DMS153 treated with DMSO at 0.1 percent for 48 hours (cell line): ENCODE results near the gene NPAS4.
A peak's percentile ranks its signal among the peaks of the same experiment; 100 is the strongest.
"Not testable (repeated sequence)": the region's sequence is repeated elsewhere in the genome, so short reads cannot be mapped to it uniquely, and the experiment has no call there.

Source experiments
- DNase-seq: peaks from one replicate; lab custom pipeline; 2025; ENCODE audit not compliant: unreplicated experiment; lab: John Stamatoyannopoulos, UW

The NPAS4 gene

DNA sequence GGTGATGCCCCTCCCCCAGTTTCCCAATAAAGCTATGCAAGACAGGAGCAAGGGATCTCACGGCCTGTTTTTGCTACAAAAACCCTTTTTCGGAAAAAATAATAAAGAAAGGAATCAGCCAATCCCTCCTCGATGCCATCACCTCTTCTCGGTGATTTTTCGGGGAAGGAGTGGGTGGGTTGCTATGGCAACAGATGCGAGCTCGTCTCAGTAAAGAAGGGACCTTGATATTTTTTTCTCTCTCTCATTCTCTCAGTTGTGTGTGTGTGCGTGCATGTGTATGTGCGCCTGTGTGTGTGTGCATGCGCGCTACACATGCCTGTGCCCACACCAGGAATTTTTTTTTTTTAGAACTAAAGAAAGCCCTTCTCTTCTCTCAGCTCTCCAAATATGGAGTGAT, 3.8 kb upstream of the NPAS4 start:
- no peak for DNase-seq

DNA sequence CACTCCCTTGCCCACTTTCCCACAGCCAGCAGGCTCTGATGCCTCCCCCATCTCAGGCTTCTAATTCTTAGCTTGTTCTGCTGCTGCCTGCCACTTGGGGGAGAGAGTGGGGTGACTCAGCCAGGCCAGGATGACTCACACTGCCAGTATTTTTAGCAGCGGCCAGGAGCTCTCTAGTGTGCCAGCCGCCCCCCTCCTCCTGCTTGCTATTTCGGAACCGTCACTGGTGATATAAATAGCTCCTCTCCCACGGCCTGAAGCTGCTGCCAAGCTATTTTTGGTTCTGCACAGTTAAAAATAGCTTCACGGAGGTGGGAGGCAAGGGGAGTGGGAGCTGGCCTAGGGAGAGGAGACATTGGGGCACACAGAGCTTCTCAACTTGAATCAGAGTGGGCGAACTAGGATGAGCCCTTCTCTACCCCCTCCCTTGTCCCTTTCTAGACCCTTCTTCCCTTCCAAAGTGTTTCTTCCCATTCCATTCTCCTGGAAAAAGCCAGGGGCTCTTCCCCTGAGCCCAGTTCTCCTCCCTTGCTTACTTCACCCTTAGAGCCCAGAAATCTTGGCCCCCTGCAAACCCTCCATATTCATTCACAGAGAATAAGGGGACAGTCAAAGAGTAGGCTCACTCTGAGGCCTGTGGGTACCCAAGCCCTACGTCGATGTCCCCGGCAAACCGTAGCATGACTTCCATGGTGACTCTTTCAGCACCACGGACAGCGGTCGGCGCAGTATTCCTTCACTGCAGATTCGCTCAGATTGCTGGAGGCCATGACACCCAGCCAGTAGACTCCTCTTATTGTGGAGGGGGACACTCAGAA, 2.5 kb upstream of the NPAS4 start:
- peak; percentile 44 for DNase-seq

DNA sequence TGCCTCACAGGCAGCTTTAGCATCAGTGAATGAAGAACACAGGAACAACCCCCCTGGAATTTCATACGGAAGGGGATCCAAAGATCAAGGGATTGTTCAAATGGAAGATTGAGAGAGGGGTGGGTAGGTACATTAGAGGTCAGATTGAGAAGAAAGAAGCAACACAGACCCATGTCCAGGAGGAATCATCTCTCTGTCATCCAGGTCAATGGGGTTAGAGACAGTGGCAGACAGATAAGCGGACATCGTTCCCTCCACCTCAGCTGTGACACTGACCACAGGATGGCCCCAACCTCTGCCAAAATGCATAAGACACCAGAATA, 1.9 kb upstream of the NPAS4 start:
- DNase-seq, result no peak

DNA sequence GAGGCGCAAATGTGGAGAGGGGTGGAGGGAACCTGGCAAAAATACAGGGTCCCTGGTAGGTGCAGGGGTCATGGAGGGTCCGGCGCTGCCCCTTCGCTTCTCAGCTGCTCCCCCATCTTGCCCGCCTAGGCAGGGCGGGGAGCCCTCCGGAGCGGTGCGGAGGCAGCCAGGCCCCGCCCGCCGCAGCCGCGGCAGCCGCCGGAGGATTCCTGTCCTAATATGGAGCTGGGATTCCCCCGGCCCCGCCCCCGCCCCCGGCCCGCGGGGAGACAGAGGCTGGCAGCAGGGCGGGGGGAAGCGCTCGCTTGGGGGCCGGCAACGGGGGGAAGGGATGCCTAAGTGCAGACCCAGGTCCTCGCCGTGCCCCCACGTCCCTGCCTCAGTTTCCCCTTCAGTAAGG, 1.0 kb upstream of the NPAS4 start:
- DNase-seq, result no peak

DNA sequence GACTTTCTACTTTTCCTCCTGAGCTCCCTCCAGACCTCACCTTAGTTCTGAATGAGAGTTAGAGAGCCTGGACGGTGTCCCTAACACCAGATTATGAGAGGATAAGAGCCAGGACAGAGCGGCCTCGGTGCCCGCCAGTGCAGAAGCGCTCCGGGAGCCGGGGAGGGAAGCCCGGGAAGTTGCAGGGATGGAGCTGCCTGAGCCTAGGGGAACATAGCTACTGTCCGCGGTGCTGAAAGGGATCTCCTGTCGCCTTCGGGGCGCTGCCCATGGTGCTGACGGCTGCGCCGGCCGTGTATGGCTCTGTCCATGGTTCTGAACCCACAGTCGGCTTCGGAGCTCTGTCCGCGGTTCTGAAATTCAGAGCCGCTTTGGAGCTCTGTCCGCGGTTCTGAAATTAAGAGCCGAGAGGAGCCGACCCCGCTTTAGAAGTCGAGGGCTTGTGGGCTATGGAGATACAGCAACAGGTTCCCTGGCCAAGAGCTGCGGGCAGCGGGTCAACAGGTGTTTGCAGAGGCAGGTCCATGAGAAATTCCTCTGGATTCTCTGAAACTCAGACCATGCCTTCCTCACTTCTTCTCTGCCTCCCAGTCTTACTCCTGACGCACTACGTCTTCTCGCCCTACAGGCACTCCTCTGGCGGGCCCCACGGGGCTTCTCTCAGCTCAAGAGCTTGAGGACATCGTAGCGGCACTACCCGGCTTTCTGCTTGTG, 814 bp downstream of the NPAS4 start:
- DNase-seq, result no peak

DNA sequence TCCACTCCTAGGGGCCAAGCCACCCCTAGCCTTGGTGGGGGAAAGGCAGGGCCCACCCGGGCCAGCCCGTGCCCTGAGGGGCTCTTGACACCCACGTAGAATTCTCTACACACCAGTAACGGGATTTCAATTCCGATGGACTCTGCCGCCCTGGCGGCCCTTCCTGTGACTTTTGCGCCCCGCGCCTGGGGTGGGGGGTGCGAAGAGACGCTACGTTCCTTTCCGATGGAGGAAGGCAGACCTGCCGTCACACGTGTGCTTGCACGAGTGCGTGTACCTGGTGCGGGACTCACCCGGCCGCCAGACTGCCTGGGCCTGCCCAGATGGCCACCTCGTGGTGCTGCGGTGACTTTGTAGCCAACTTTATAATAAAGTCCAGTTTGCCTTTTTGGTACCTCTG, 5.5 kb downstream of the NPAS4 start:
- DNase-seq, result no peak

DNA sequence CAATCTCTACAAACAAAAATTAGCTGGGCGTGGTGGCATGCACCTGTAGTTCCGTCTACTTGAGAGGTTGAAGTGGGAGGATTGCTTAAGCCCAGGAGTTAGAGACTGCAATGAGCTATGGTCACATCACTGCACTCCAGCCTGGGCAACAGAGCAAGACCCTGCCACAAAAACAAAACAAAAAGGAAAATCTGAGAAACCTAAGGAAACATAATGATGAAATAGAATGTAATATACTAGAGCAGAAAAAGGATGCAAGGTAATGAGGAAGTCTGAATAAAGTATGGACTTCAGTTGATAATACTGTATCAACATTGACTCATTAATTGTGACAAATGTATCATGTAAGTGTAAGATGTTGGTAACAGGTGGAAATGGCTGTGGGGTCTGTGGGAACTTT, 8.1 kb downstream of the NPAS4 start:
- DNase-seq, result no peak

DNA sequence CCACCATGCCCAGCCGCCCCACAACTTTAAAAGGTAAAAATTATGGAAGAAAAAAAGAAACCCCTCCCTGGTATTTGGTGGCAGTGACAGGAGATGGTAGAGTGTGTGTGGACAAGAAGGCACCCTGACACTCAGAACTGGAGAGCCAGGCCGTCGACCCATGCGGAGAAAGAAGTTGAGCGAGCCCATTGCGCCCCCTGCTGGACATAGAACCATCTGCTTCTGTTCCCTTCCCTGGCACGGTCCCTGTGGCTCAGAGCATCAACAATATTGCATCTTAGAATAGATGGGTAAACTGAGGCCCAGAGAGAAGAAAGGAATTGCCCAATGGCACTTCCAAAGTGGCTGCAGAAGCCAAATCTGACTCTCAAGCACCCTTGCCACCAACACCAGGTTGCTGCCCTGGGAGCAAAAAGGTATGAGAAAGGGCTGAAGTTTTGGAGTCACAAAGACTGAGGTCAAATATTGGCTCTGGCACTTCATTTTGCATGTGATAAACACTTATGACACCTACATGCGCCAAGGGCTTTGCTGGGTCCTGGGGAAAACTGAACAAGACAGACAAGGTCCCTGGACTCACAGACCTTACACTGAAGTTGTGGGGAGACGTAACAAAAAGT, 9.3 kb downstream of the NPAS4 start:
- peak; percentile 83 for DNase-seq

DNA sequence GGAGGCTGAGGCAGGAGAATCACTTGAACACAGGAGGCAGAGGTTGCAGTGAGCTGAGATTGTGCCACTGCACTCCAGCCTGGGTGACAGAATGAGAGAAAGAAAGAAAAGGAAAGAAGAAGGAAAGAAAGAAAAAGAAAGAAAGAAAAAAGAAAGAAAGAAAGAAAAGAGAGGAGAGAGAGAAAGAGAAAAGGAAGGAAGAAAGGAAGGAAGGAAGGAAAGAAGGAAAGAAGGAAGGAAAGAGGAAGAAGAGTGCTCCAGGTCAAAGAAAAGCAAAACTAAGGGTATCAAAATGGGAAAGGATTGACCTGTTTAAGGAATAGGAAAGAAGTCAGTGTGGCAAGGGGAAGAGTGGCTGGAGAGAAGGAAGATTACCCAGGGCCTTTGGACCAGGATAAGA, 10.5 kb downstream of the NPAS4 start:
- not testable (repeated sequence) for DNase-seq

DNA sequence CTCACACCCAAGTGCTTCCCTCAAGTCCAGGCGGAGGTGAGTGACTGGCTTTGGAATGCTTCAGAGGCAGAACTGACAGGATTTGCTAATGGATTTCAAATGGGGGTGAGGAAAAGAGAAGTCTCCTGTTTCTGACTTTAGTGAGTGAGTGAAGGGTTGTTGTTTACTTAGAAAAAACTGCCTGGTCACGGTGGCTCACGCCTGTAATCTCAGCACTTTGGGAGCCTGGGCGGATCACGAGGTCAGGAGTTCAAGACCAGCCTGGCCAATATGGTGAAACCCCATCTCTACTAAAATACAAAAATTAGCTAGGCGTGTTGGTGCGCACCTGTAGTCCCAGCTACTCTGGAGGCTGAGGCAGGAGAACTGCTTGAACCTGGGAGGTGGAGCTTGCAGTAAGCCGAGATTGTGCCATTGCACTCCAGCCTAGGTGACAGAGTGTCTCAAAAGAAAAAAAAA, 11.1 kb downstream of the NPAS4 start:
- DNase-seq, result not testable (repeated sequence)

DNA sequence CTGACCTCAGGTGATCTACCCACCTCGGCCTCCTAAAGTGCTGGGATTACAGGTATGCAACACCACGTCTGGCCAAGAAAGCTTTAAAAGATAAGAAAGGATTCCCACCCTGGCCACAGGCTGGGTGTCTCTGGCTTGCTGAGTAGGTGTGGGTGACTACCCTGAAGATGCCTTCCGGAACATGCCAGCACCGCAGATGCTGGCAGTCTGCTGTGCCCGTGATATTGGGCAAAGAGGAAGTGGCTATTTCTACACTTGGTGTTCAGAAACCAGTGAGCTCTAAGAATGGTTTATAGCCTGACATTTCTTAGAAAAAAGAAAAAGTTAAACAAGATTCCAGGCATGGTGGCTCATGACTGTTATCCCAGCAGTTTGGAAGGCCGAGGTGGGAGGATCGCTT, 11.8 kb downstream of the NPAS4 start:
- no peak for DNase-seq

DNA sequence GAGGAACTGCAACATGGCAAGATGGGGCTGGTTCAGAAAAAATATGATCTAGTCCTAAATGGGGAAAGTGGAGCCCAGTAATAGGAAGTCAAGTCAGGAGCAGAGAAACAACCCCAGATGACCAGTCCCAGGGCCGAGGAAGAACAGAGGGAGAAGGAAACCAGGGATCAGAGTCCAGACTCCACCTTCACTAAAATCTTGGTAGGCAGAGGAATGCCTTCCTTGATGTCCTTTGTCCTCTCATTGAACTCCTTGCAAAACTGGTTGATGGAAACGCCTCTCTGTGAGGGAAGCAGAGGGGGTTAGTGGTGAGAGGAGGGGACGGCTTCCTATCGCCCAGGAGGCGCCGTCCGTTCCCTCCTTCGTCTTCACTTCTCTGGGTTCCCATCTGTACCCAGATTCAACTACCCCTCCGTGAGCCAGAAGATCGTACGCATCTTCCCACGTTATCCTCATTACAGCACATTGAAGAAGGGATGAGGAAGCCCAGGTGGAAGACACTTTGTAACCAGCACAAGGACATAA, 17.2 kb downstream of the NPAS4 start:
- DNase-seq, result no peak

DNA sequence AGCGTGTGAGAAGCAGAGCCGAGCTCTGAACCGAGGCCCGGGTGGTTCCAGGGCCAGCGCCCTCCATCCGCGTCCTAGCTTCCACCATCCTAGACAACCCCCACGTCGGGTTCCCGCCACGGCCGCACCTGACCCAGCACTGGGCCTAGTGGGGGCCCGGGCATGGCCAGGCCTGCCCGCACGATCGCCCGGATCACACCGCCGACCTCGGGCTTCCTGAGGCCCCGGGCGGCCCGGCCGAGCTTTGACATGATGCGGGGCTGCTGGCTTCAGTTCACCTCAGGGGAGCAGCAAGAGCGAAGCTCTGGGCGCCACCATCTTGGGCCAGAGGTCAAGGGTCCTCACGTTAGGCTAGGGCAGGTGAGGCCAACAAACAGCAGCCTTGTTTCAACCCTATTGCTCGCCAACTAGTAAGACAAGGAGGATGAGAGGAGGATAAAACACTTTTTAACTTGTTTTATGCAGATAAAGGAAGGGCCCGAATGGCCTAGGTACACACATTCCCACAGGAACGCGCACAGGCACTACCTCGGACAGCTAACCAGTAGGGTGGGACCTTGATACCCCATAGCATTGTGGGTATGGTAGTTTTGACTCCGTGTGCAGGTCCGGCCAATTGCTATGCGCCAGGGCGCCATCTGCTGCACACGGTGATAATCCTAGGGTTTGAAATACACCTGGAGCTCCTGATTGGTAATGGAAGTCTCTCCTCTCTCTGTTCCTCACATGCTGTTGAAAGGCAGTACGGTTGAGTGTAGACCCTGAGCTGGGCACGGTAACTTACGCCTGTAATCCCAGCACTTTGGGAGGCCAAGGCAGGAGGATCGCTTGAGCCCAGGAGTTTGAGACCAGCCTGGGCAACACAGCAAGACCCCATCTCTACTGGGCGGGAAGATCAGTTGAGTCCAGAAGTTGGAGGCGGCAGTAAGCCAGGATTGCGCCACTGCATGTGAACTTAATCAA, 17.9 kb downstream of the NPAS4 start, which contains the start of gene MRPL11:
TSS of gene MRPL11 (minus strand) at position 345 of the 963 bp plus-strand sequence. CDS start at position 251, 94 bp downstream.
- peak; percentile 91 for DNase-seq

DNA sequence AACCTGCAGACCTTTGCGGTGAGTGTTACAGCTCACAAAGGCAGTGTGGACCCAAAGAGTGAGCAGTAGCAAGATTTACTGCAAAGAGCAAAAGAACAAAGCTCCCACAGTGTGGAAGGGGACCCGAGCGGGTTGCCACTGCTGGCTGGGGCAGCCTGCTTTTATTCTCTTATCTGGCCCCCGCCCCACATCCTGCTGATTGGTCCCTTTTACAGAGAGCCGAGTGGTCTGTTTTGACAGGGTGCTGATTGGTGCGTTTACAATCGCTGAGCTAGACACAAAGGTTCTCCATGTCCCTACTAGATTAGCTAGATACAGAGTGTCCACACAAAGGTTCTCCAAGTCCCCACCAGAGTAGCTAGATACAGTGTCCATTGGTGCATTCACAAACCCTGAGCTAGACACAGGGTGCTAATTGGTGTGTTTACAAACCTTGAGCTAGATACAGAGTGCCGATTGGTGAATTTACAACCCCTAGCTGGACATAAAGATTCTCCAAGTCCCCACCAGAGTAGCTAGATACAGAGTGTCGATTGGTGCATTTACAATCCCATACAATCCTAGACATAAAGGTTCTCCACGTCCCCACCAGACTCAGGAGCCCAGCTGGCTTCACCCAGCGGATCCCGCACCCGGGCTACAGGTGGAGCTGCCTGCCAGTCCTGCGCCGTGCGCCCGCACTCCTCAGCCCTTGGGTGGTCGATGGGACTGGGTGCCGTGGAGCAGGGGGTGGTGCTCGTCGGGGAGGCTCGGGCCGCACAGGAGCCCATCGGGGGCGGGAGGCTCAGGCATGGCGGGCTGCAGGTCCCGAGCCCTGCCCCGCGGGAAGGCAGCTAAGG, 19.5 kb downstream of the NPAS4 start:
- DNase-seq, result not testable (repeated sequence)

DNA sequence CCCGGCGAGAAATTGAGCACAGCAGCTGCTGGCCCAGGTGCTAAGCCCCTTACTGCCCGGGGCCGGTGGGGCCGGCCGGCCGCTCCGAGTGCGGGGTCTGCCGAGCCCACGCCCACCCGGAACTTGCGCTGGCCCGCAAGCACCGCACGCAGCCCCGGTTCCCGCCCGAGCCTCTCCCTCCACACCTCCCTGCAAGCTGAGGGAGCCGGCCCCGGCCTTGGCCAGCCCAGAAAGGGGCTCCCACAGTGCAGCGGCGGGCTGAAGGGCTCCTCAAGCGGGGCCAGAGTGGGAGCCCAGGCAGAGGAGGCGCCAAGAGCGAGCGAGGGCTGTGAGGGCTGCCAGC, 20.1 kb downstream of the NPAS4 start:
- not testable (repeated sequence) for DNase-seq

DNA sequence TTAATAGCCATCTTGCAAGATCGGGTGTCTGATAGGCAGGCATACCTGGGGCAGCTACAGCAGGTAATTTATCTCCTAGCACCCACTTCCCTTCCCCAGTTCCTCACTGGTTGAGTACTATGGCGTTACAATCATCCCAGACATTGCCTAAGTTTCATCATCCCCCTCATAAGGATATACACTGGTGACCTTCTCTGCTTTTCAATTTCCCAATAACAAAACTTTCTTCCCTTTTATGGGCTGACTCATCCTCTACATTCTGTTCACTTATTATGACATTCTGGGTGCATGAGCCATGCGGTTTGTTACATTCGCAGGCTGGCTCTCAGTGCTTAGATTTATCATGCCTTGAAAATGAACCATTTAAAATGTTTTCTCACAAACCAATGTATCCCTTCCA, 22.8 kb downstream of the NPAS4 start:
- DNase-seq, result no peak

DNA sequence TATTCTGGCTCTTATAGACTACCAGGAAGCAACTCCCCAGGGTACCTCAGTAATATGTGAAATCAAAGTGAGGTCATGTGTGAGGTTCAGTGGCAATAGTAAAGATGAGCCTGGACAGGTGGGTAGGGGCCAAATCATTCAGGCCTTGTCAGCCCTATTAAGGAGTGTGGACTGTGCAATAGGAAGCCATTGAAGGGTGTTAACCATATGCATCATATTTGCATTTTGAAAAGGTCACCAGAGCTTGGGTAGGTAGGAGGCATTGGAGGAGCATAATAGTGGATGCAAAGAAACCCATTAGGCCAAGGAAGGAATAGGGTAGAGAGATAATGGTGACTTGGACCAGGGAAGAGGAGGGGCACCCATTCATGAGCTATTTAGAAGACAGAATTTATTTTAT, 26.2 kb downstream of the NPAS4 start:
- no peak for DNase-seq

DNA sequence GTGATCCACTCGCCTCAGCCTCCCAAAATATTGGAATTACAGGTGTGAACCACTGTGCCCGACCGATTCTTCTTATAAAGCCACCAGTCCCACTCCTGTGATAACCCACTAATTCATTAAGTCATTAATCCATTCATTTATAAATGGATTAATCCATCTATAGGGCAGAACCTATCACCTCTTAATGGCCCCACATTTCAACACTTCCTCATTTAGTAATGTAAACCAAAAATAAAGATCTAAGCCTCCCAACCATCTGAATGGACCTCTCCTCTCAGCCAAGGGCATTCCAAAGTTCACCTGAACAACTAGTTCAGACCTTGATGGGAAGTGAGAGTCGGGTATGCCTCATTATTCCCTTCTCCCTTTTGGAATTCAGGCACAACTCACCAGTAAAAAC, 27.7 kb downstream of the NPAS4 start:
- DNase-seq, result no peak

DNA sequence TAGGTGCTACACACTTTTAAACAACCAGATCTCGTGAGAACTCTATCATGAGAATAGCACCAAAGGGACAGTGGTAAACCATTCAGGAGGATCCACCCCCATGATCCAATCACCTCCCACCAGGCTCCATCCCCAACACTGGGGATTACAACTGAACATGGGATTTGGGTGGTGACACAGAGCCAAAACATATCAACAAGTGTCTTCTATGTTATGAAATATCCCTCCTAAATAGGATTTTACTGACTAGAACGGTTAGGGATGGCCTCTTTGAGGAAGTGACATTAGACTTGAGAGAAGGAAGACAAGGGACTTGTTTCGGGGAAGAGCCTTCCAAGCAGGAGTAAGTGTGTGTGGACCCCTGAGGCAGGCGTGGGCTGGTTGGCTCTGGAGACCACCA, 29.7 kb downstream of the NPAS4 start:
- DNase-seq, result no peak

DNA sequence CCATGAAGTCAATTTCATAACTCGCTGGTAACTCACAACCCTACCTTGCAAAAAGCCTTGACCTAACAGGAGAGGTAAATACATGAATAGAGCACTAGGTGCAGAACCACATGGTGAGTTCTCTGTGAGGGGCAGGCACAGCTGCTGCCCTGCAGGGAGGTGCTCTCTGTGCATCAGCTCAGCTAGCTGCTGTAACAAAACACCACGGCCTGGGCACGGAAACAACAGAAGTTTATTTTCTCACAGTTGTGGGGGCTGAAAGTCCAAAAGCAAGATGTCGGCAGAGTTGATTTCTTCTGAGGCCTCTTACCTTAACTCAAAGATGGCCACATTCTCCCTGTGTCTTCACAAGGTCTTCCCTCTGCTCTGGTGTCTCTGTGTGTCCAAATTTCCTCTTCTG, 30.8 kb downstream of the NPAS4 start:
- DNase-seq, result no peak
